ENCODE measurements around the gene GIMAP4. TPM values are rescaled to one million over a fixed set of nuclear protein-coding genes. Genes with fewer than 3 reads are reported as not detected.

The GIMAP4 gene
- total and polyA plus RNA-seq, 9 of the 15 experiments (the other 6 are each of a cell fraction or from before 2014, with no cell fraction given) = 0.42 TPM; not detected in 8

DNA sequence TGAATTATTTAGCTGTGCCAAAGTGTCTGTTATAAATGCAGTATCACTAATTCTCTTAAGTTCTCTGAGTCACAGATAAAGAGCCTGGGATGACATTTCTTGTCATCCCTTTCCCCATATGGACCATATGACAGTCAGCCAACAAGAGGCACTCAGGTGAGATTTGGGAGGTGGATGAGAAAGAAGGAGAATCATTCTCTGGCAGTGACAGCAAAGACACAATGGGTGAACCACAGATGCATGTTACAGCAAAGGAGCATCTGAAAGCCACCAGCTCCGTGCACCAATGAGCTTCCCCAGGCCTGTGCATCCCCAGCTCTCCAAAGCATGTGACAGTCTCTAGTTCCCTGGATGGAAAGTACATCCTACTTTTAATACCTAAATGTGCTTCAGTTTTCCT lies 54.2 kb downstream of the GIMAP4 start:
- H3K9ac ChIP-seq (ENCODE audit: insufficient read depth in 1 of 2, low read depth in 2 of 2, low read length in 2 of 2) = no peak overlapping the region
- DNase-seq (ENCODE audit: extremely low read depth in 1 of 4, low spot score in 3 of 4) = no peak
- H2AFZ ChIP-seq (ENCODE audit: low read depth, low read length) = no peak overlapping the region
- in situ Hi-C loops (cut with MboI) = no loop called here
- no peak overlapping the region for H3K4me3 ChIP-seq
- WGBS (ENCODE audit: insufficient coverage, low coverage, missing lambda C conversion rate) = 0% methylated on average over 1 of the region's 1 CpG
- no peak overlapping the region for H3K4me2 ChIP-seq (ENCODE audit: insufficient read depth, low read length)
- POLR2A ChIA-PET = interaction anchor here (0.6 to 1.2 kb wide), 2 partner anchors 9 to 228 kb away, joined by 3 to 4 read pairs; no protein-coding TSS in a partner anchor
- no peaks in the 10 kb centered on the region for H4K20me1 ChIP-seq (replicated peaks; ENCODE audit: control insufficient read depth, insufficient read depth, low read length)
- no peaks in the 10 kb centered on the region for H3K79me2 ChIP-seq (ENCODE audit: control insufficient read depth, insufficient read depth, low read length)
- TF ChIP-seq ZNF785 (CRISPR knock-in tag; IDR thresholded peaks at IDR 0.05) (no peak), SOX6 (IDR thresholded peaks at IDR 0.05) (no peak), SNIP1 (IDR thresholded peaks at IDR 0.05; ENCODE audit: low read depth) (no peak)
- TF ChIP-seq, protein P1, sequence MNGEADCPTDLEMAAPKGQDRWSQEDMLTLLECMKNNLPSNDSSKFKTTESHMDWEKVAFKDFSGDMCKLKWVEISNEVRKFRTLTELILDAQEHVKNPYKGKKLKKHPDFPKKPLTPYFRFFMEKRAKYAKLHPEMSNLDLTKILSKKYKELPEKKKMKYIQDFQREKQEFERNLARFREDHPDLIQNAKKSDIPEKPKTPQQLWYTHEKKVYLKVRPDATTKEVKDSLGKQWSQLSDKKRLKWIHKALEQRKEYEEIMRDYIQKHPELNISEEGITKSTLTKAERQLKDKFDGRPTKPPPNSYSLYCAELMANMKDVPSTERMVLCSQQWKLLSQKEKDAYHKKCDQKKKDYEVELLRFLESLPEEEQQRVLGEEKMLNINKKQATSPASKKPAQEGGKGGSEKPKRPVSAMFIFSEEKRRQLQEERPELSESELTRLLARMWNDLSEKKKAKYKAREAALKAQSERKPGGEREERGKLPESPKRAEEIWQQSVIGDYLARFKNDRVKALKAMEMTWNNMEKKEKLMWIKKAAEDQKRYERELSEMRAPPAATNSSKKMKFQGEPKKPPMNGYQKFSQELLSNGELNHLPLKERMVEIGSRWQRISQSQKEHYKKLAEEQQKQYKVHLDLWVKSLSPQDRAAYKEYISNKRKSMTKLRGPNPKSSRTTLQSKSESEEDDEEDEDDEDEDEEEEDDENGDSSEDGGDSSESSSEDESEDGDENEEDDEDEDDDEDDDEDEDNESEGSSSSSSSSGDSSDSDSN (IDR thresholded peaks at IDR 0.05; ENCODE audit: borderline replicate concordance in 1 of 2, low read depth in 2 of 2, low read length in 2 of 2) = no peak
- no peaks in the 10 kb centered on the region for H3K36me3 ChIP-seq (ENCODE audit: control insufficient read depth, insufficient read depth, low read length)
- BruUV-seq (replicated peaks) = no TSS peak
- no peaks in the 10 kb centered on the region for H3K9me3 ChIP-seq (replicated peaks; ENCODE audit: control insufficient read depth, insufficient read depth, low read depth, low read length)
- intact Hi-C loops (cut with micrococcal nuclease) = no loop called here
- H3K4me1 ChIP-seq (replicated peaks in 1 of 2; ENCODE audit: control insufficient read depth in 2 of 2, insufficient read depth in 2 of 2, low read length in 2 of 2) = no peaks in the 10 kb centered on the region
- ATAC-seq = no peak
- no peaks in the 10 kb centered on the region for H3K9me1 ChIP-seq (ENCODE audit: control insufficient read depth, insufficient read depth, low read length)
- CTCF ChIA-PET (ENCODE audit: low intra/inter-chr PET ratio) = no interaction called here
- peaks cover 0 to 5% of the 10 kb centered on the region in 2 experiments; a peak in 1 of 5 replicates for H3K27me3 ChIP-seq (ENCODE audit: control insufficient read depth in 2 of 2, insufficient read depth in 2 of 2, low read length in 2 of 2)
- no peak overlapping the region for H3K27ac ChIP-seq (ENCODE audit: extremely low read depth, low read depth, low read length)
- no peak for FAIRE-seq

Other genes starting within 250 kb of the GIMAP4 start
Only the 7 nearest of the 13 such genes appear.
- gene ZNF775, start 188.1 kb upstream of the GIMAP4 start, total RNA-seq (2014; rRNA removed) = 18.6 and 21.8 TPM in 2 replicates
- gene ZNF775, start 188.1 kb upstream of the GIMAP4 start, total RNA-seq (2014; rRNA removed; fragmentation: Illumina TruSeq; extraction: Trizol) = 1.1 and 1.8 TPM in 2 replicates
- 5.5 and 5.7 TPM in 2 replicates for gene ZNF775, start 188.1 kb upstream of the GIMAP4 start, total RNA-seq (2015; rRNA removed; fragmentation: Illumina TruSeq; extraction: Trizol)
- 18.7 and 19.2 TPM in 2 replicates for gene ZNF775, start 188.1 kb upstream of the GIMAP4 start, total RNA-seq (2021)
- gene ZNF775, start 188.1 kb upstream of the GIMAP4 start, polyA plus RNA-seq (2011; rRNA removed) = 4.9 and 8.3 TPM in 2 replicates
- 1.5 and 3.5 TPM in 2 replicates for gene ZNF775, start 188.1 kb upstream of the GIMAP4 start, polyA plus RNA-seq (2014; fragmentation: Illumina TruSeq; extraction: Trizol)
- gene ZNF775, start 188.1 kb upstream of the GIMAP4 start, polyA plus RNA-seq (2014; fragmentation: Nextera tagmentation; extraction: Ambion mirVana) = under 1 TPM; 0.04 to 0.20 TPM
- 13.1 and 13.2 TPM in 2 replicates for gene ZNF775, start 188.1 kb upstream of the GIMAP4 start, polyA plus RNA-seq (2014; rRNA removed)
- not detected in 2 replicates for gene GIMAP8, start 116.8 kb upstream of the GIMAP4 start, total RNA-seq (2014; rRNA removed)
- gene GIMAP8, start 116.8 kb upstream of the GIMAP4 start, total RNA-seq (2014; rRNA removed; fragmentation: Illumina TruSeq; extraction: Trizol) = not detected in 2 replicates
- not detected in 2 replicates for gene GIMAP8, start 116.8 kb upstream of the GIMAP4 start, total RNA-seq (2015; rRNA removed; fragmentation: Illumina TruSeq; extraction: Trizol)
- gene GIMAP8, start 116.8 kb upstream of the GIMAP4 start, total RNA-seq (2021) = 0.16 TPM in 1 of 2 replicates, not detected in the other
- gene GIMAP8, start 116.8 kb upstream of the GIMAP4 start, polyA plus RNA-seq (2011; rRNA removed) = not detected in 2 replicates
- gene GIMAP8, start 116.8 kb upstream of the GIMAP4 start, polyA plus RNA-seq (2014; fragmentation: Illumina TruSeq; extraction: Trizol) = not detected in 2 replicates
- not detected for gene GIMAP8, start 116.8 kb upstream of the GIMAP4 start, polyA plus RNA-seq (2014; fragmentation: Nextera tagmentation; extraction: Ambion mirVana)
- gene GIMAP8, start 116.8 kb upstream of the GIMAP4 start, polyA plus RNA-seq (2014; rRNA removed) = not detected in 2 replicates
- not detected in 2 replicates for gene GIMAP7, start 52.5 kb upstream of the GIMAP4 start, total RNA-seq (2014; rRNA removed)
- gene GIMAP7, start 52.5 kb upstream of the GIMAP4 start, total RNA-seq (2014; rRNA removed; fragmentation: Illumina TruSeq; extraction: Trizol) = not detected in 2 replicates
- not detected in 2 replicates for gene GIMAP7, start 52.5 kb upstream of the GIMAP4 start, total RNA-seq (2015; rRNA removed; fragmentation: Illumina TruSeq; extraction: Trizol)
- gene GIMAP7, start 52.5 kb upstream of the GIMAP4 start, total RNA-seq (2021) = 0.25 and 0.42 TPM in 2 replicates
- gene GIMAP7, start 52.5 kb upstream of the GIMAP4 start, polyA plus RNA-seq (2011; rRNA removed) = not detected in 2 replicates
- not detected in 2 replicates for gene GIMAP7, start 52.5 kb upstream of the GIMAP4 start, polyA plus RNA-seq (2014; fragmentation: Illumina TruSeq; extraction: Trizol)
- gene GIMAP7, start 52.5 kb upstream of the GIMAP4 start, polyA plus RNA-seq (2014; fragmentation: Nextera tagmentation; extraction: Ambion mirVana) = not detected
- not detected in 2 replicates for gene GIMAP7, start 52.5 kb upstream of the GIMAP4 start, polyA plus RNA-seq (2014; rRNA removed)
- gene GIMAP6, start 65.0 kb downstream of the GIMAP4 start, total RNA-seq (2014; rRNA removed) = 0.20 and 0.45 TPM in 2 replicates
- 0.18 and 0.22 TPM in 2 replicates for gene GIMAP6, start 65.0 kb downstream of the GIMAP4 start, total RNA-seq (2014; rRNA removed; fragmentation: Illumina TruSeq; extraction: Trizol)
- gene GIMAP6, start 65.0 kb downstream of the GIMAP4 start, total RNA-seq (2015; rRNA removed; fragmentation: Illumina TruSeq; extraction: Trizol) = 0.38 and 0.43 TPM in 2 replicates
- gene GIMAP6, start 65.0 kb downstream of the GIMAP4 start, total RNA-seq (2021) = 0.38 and 0.49 TPM in 2 replicates
- gene GIMAP6, start 65.0 kb downstream of the GIMAP4 start, polyA plus RNA-seq (2011; rRNA removed) = 0.04 TPM in 1 of 2 replicates, not detected in the other
- 0.21 TPM in 2 replicates for gene GIMAP6, start 65.0 kb downstream of the GIMAP4 start, polyA plus RNA-seq (2014; fragmentation: Illumina TruSeq; extraction: Trizol)
- under 1 TPM; 0.04 TPM for gene GIMAP6, start 65.0 kb downstream of the GIMAP4 start, polyA plus RNA-seq (2014; fragmentation: Nextera tagmentation; extraction: Ambion mirVana)
- 0.07 and 0.34 TPM in 2 replicates for gene GIMAP6, start 65.0 kb downstream of the GIMAP4 start, polyA plus RNA-seq (2014; rRNA removed)
- gene GIMAP2, start 118.3 kb downstream of the GIMAP4 start, total RNA-seq (2014; rRNA removed) = 0.73 and 1.1 TPM in 2 replicates
- 1.1 and 1.4 TPM in 2 replicates for gene GIMAP2, start 118.3 kb downstream of the GIMAP4 start, total RNA-seq (2014; rRNA removed; fragmentation: Illumina TruSeq; extraction: Trizol)
- gene GIMAP2, start 118.3 kb downstream of the GIMAP4 start, total RNA-seq (2015; rRNA removed; fragmentation: Illumina TruSeq; extraction: Trizol) = 1.3 and 1.5 TPM in 2 replicates
- gene GIMAP2, start 118.3 kb downstream of the GIMAP4 start, total RNA-seq (2021) = 1.1 and 1.2 TPM in 2 replicates
- gene GIMAP2, start 118.3 kb downstream of the GIMAP4 start, polyA plus RNA-seq (2011; rRNA removed) = 0.14 and 0.52 TPM in 2 replicates
- gene GIMAP2, start 118.3 kb downstream of the GIMAP4 start, polyA plus RNA-seq (2014; fragmentation: Illumina TruSeq; extraction: Trizol) = 0.65 and 0.83 TPM in 2 replicates
- 1 to 10 TPM; 1.8 TPM for gene GIMAP2, start 118.3 kb downstream of the GIMAP4 start, polyA plus RNA-seq (2014; fragmentation: Nextera tagmentation; extraction: Ambion mirVana)
- gene GIMAP2, start 118.3 kb downstream of the GIMAP4 start, polyA plus RNA-seq (2014; rRNA removed) = 0.37 and 0.57 TPM in 2 replicates
- not detected in 2 replicates for gene GIMAP1, start 149.2 kb downstream of the GIMAP4 start, total RNA-seq (2014; rRNA removed)
- not detected in 2 replicates for gene GIMAP1, start 149.2 kb downstream of the GIMAP4 start, total RNA-seq (2014; rRNA removed; fragmentation: Illumina TruSeq; extraction: Trizol)
- not detected in 2 replicates for gene GIMAP1, start 149.2 kb downstream of the GIMAP4 start, total RNA-seq (2015; rRNA removed; fragmentation: Illumina TruSeq; extraction: Trizol)
- 0.11 and 0.13 TPM in 2 replicates for gene GIMAP1, start 149.2 kb downstream of the GIMAP4 start, total RNA-seq (2021)
- not detected in 2 replicates for gene GIMAP1, start 149.2 kb downstream of the GIMAP4 start, polyA plus RNA-seq (2011; rRNA removed)
- not detected in 2 replicates for gene GIMAP1, start 149.2 kb downstream of the GIMAP4 start, polyA plus RNA-seq (2014; fragmentation: Illumina TruSeq; extraction: Trizol)
- gene GIMAP1, start 149.2 kb downstream of the GIMAP4 start, polyA plus RNA-seq (2014; fragmentation: Nextera tagmentation; extraction: Ambion mirVana) = not detected
- 0.04 TPM in 1 of 2 replicates, not detected in the other for gene GIMAP1, start 149.2 kb downstream of the GIMAP4 start, polyA plus RNA-seq (2014; rRNA removed)
- gene GIMAP5, start 170.0 kb downstream of the GIMAP4 start, total RNA-seq (2014; rRNA removed) = not detected in 2 replicates
- gene GIMAP5, start 170.0 kb downstream of the GIMAP4 start, total RNA-seq (2014; rRNA removed; fragmentation: Illumina TruSeq; extraction: Trizol) = not detected in 2 replicates
- gene GIMAP5, start 170.0 kb downstream of the GIMAP4 start, total RNA-seq (2015; rRNA removed; fragmentation: Illumina TruSeq; extraction: Trizol) = not detected in 2 replicates
- 0.35 and 0.51 TPM in 2 replicates for gene GIMAP5, start 170.0 kb downstream of the GIMAP4 start, total RNA-seq (2021)
- not detected in 2 replicates for gene GIMAP5, start 170.0 kb downstream of the GIMAP4 start, polyA plus RNA-seq (2011; rRNA removed)
- not detected in 2 replicates for gene GIMAP5, start 170.0 kb downstream of the GIMAP4 start, polyA plus RNA-seq (2014; fragmentation: Illumina TruSeq; extraction: Trizol)
- gene GIMAP5, start 170.0 kb downstream of the GIMAP4 start, polyA plus RNA-seq (2014; fragmentation: Nextera tagmentation; extraction: Ambion mirVana) = not detected
- gene GIMAP5, start 170.0 kb downstream of the GIMAP4 start, polyA plus RNA-seq (2014; rRNA removed) = not detected in 2 replicates

All from K562 (cell line).